CD4-positive, alpha-beta memory T cell (primary cell): ENCODE measurements around the gene HK2. TPM values are rescaled to one million over a fixed set of nuclear protein-coding genes. Genes with fewer than 3 reads are reported as not detected.
A peak's percentile ranks its signal among the peaks of the same experiment; 100 is the strongest.
"Not testable (repeated sequence)": the region's sequence is repeated elsewhere in the genome, so short reads cannot be mapped to it uniquely, and the experiment has no call there.

ENCODE experiments used
- CTCF ChIA-PET: fragments of 350-600 bp; sonication (Branson Sonifier 250); formaldehyde crosslinking; loops from one replicate; lab custom pipeline; 2021; ENCODE audit warnings: inconsistent platforms; ENCODE audit not compliant: partially characterized antibody; lab: Charles Lee
- POLR2A ChIA-PET: fragments of 350-600 bp; sonication (Branson Sonifier 250); formaldehyde crosslinking; loops from one replicate; lab custom pipeline; 2021; ENCODE audit not compliant: partially characterized antibody; lab: Charles Lee
- DNase-seq, 5 donors: peaks; one replicate each; pipeline versions ENCODE4 v3.0.0 to v3.0.0-alpha.2; 2020 to 2022; ENCODE audit warnings: mixed read lengths in 1 of 5
- H3K27ac ChIP-seq: one replicate; pipeline ENCODE4 v1.7.0; 2013; ENCODE audit warnings: low read depth, low read length
- H3K27me3 ChIP-seq: 2 replicates; pipeline ENCODE4 v1.7.0; 2013; ENCODE audit warnings: mild to moderate bottlenecking, low read length, moderate library complexity; ENCODE audit not compliant: insufficient read depth
- H3K36me3 ChIP-seq: 2 replicates; pipeline ENCODE4 v1.7.0; 2013; ENCODE audit warnings: mild to moderate bottlenecking, low read length, moderate library complexity; ENCODE audit not compliant: insufficient read depth
- H3K4me1 ChIP-seq: 2 replicates; pipeline ENCODE4 v1.7.0; 2013; ENCODE audit warnings: mild to moderate bottlenecking, low read length, moderate library complexity; ENCODE audit not compliant: insufficient read depth
- H3K4me3 ChIP-seq, 2 donors: one replicate each; pipeline ENCODE4 v1.7.0; 2013; ENCODE audit warnings: low read length in 2 of 2, mild to moderate bottlenecking in 1 of 2
- H3K9me3 ChIP-seq, 2 donors: one replicate each; pipeline ENCODE4 v1.7.0; 2013; ENCODE audit warnings: low read length in 2 of 2, control low read depth in 1 of 2; ENCODE audit not compliant: control insufficient read depth in 1 of 2
- H3K27ac Mint-ChIP-seq, 7 donors: one replicate each; pipeline ENCODE4 v1.8.0; 2020 to 2021; ENCODE audit warnings: mixed read lengths in 7 of 7, mild to moderate bottlenecking in 6 of 7, inconsistent platforms in 3 of 7, moderate library complexity in 3 of 7
- H3K27me3 Mint-ChIP-seq, 2 donors: one replicate each; pipeline ENCODE4 v1.8.0; 2020 to 2021; ENCODE audit warnings: mixed read lengths in 2 of 2
- H3K36me3 Mint-ChIP-seq, 2 donors: one replicate each; pipeline ENCODE4 v1.8.0; 2020 to 2021; ENCODE audit warnings: mixed read lengths in 2 of 2, inconsistent platforms in 1 of 2, mild to moderate bottlenecking in 1 of 2
- H3K4me1 Mint-ChIP-seq, 4 donors: one replicate each; pipeline ENCODE4 v1.8.0; 2020 to 2021; ENCODE audit warnings: mixed read lengths in 4 of 4, mild to moderate bottlenecking in 1 of 4
- H3K4me3 Mint-ChIP-seq, 8 donors: one replicate each; pipeline ENCODE4 v1.8.0; 2020 to 2021; ENCODE audit warnings: mixed read lengths in 8 of 8, mild to moderate bottlenecking in 7 of 8, moderate library complexity in 6 of 8, inconsistent platforms in 3 of 8
- H3K9me3 Mint-ChIP-seq, 8 donors: one replicate each; pipeline ENCODE4 v1.8.0; 2020 to 2021; ENCODE audit warnings: mixed read lengths in 8 of 8, mild to moderate bottlenecking in 5 of 8, inconsistent platforms in 3 of 8, moderate library complexity in 1 of 8
- intact Hi-C: fragments of 100-400 bp; cut with micrococcal nuclease; formaldehyde crosslinking; loops from one replicate; pipeline ENCODE4 v1.15.1; 2023
- polyA plus RNA-seq, 2 donors: library from polyadenylated mRNA; unstranded; fragments of 300-500 nt; fragmentation: Illumina TruSeq; gene quantifications; one replicate each; pipeline ENCODE4 v1.2.3, GENCODE V29; 2021
- total RNA-seq, 2 experiments: library from RNA; stranded (reverse); gene quantifications; one replicate each; pipeline ENCODE4 v1.2.3, GENCODE V29; 2021

The HK2 gene
- total and polyA plus RNA-seq, 4 experiments from 2014 or later, result 1.7 to 9.4 (median 6.1) TPM

- no peak for DNase-seq
- H3K4me3 Mint-ChIP-seq, result peak overlapping the region in 3 of 8 donors; percentile 26 to 61 (median 34)
- H3K36me3 Mint-ChIP-seq, result peaks cover 7 to 10% of the 10 kb centered on the region in 2 donors
- H3K4me1 Mint-ChIP-seq, result peaks cover 35 to 73% (median 59%) of the 10 kb centered on the region in 4 donors
- peak overlapping the region; percentile 68 to 99 (median 98) for H3K27ac Mint-ChIP-seq
- CTCF ChIA-PET, result interaction anchor here (3.2 kb wide), 1 partner anchor 13 kb away, joined by 63 read pairs; no protein-coding TSS in a partner anchor
- no peaks in the 10 kb centered on the region for H3K9me3 Mint-ChIP-seq
- peak overlapping the region; percentile 69 for H3K27ac ChIP-seq
- no peak overlapping the region for H3K4me3 ChIP-seq
- H3K4me1 ChIP-seq, result peaks cover 51% of the 10 kb centered on the region
- no peaks in the 10 kb centered on the region for H3K27me3 ChIP-seq
- H3K27me3 Mint-ChIP-seq, result no peaks in the 10 kb centered on the region
- no peaks in the 10 kb centered on the region for H3K9me3 ChIP-seq
- H3K36me3 ChIP-seq, result peaks cover 4% of the 10 kb centered on the region
- POLR2A ChIA-PET, result interaction anchor here (0.7 to 4.9 kb wide), 3 partner anchors 9 to 14 kb away, joined by 3 to 148 read pairs (median 4); partner anchors contain the start of gene HK2
- intact Hi-C loops, result no loop called here
Observed at GRCh38 chr2:74851191-74851566, 17.3 kb downstream of the HK2 start.

GRCh38 chr2:74853360-74853759 is 19.4 kb downstream of the HK2 start:
- CTCF ChIA-PET, result interaction anchor here (1.0 to 2.4 kb wide), 4 partner anchors 10 to 24 kb away, joined by 3 to 12 read pairs (median 4); no protein-coding TSS in a partner anchor
- H3K4me1 ChIP-seq, result peaks cover 29% of the 10 kb centered on the region
- H3K9me3 ChIP-seq, POLR2A ChIA-PET, H3K4me3 Mint-ChIP-seq, intact Hi-C loops, H3K9me3 Mint-ChIP-seq, H3K27me3 ChIP-seq, DNase-seq, H3K36me3 ChIP-seq, H3K27me3 Mint-ChIP-seq, H3K27ac Mint-ChIP-seq, H3K27ac ChIP-seq, H3K4me3 ChIP-seq: not testable (repeated sequence)
- Mint-ChIP-seq H3K36me3 (peaks cover 13 to 14% of the 10 kb centered on the region in 2 donors), H3K4me1 (peaks cover 28 to 56% (median 41%) of the 10 kb centered on the region in 4 donors)

- Mint-ChIP-seq H3K4me3 (no peak overlapping the region), H3K9me3 (no peaks in the 10 kb centered on the region), H3K27me3 (no peaks in the 10 kb centered on the region), H3K4me1 (peaks cover 19 to 46% (median 31%) of the 10 kb centered on the region in 4 donors), H3K27ac (peak overlapping the region in 2 of 7 donors; percentile 22 to 36), H3K36me3 (peaks cover 13 to 14% of the 10 kb centered on the region in 2 donors)
- no peak overlapping the region for H3K4me3 ChIP-seq
- no peak for DNase-seq
- peaks cover 4% of the 10 kb centered on the region for H3K36me3 ChIP-seq
- no peaks in the 10 kb centered on the region for H3K27me3 ChIP-seq
- no peaks in the 10 kb centered on the region for H3K9me3 ChIP-seq
- peaks cover 19% of the 10 kb centered on the region for H3K4me1 ChIP-seq
- ChIA-PET POLR2A (no interaction called here), CTCF (interaction anchor here (0.9 to 2.4 kb wide), 4 partner anchors 9 to 18 kb away, joined by 3 to 12 read pairs (median 4); no protein-coding TSS in a partner anchor)
- intact Hi-C loops, result no loop called here
- H3K27ac ChIP-seq, result no peak overlapping the region
Observed at GRCh38 chr2:74854401-74854800, 20.5 kb downstream of the HK2 start.

- Mint-ChIP-seq H3K36me3 (peaks cover 13 to 14% of the 10 kb centered on the region in 2 donors), H3K4me1 (peaks cover 11 to 38% (median 23%) of the 10 kb centered on the region in 4 donors)
- H3K4me1 ChIP-seq, result peaks cover 11% of the 10 kb centered on the region
- CTCF ChIA-PET, result interaction anchor here (0.9 to 1.2 kb wide), 2 partner anchors 11 to 16 kb away, joined by 3 to 4 read pairs; no protein-coding TSS in a partner anchor
- intact Hi-C loops, H3K27me3 Mint-ChIP-seq, H3K27ac ChIP-seq, DNase-seq, H3K4me3 Mint-ChIP-seq, POLR2A ChIA-PET, H3K27me3 ChIP-seq, H3K27ac Mint-ChIP-seq, H3K9me3 ChIP-seq, H3K36me3 ChIP-seq, H3K4me3 ChIP-seq, H3K9me3 Mint-ChIP-seq: not testable (repeated sequence)
Observed at GRCh38 chr2:74855114-74855707, 21.3 kb downstream of the HK2 start.

- Mint-ChIP-seq H3K4me3 (no peak overlapping the region), H3K9me3 (no peaks in the 10 kb centered on the region), H3K36me3 (peaks cover 13 to 14% of the 10 kb centered on the region in 2 donors), H3K4me1 (peaks cover 5 to 29% (median 15%) of the 10 kb centered on the region in 4 donors), H3K27ac (peak overlapping the region in 2 of 7 donors; percentile 23 to 30), H3K27me3 (no peaks in the 10 kb centered on the region)
- peaks cover 4% of the 10 kb centered on the region for H3K36me3 ChIP-seq
- ChIA-PET CTCF (no interaction called here), POLR2A (no interaction called here)
- H3K27me3 ChIP-seq, result no peaks in the 10 kb centered on the region
- intact Hi-C loops, result no loop called here
- no peak overlapping the region for H3K4me3 ChIP-seq
- H3K4me1 ChIP-seq, result peaks cover 2% of the 10 kb centered on the region
- H3K27ac ChIP-seq, result no peak overlapping the region
- no peak for DNase-seq
- H3K9me3 ChIP-seq, result no peaks in the 10 kb centered on the region
Observed at GRCh38 chr2:74856004-74856578, 22.2 kb downstream of the HK2 start.

- no peaks in the 10 kb centered on the region for H3K9me3 ChIP-seq
- DNase-seq, result no peak
- POLR2A ChIA-PET, result no interaction called here
- Mint-ChIP-seq H3K9me3 (no peaks in the 10 kb centered on the region), H3K27ac (no peak overlapping the region), H3K4me1 (peaks cover 2 to 24% (median 10%) of the 10 kb centered on the region in 4 donors), H3K36me3 (peaks cover 13 to 14% of the 10 kb centered on the region in 2 donors), H3K27me3 (no peaks in the 10 kb centered on the region), H3K4me3 (no peak overlapping the region)
- H3K27ac ChIP-seq, result no peak overlapping the region
- peaks cover 4% of the 10 kb centered on the region for H3K36me3 ChIP-seq
- CTCF ChIA-PET, result interaction anchor here (0.9 kb wide), 1 partner anchor 21 kb away, joined by 3 read pairs; no protein-coding TSS in a partner anchor
- no peaks in the 10 kb centered on the region for H3K27me3 ChIP-seq
- no peak overlapping the region for H3K4me3 ChIP-seq
- H3K4me1 ChIP-seq, result no peaks in the 10 kb centered on the region
- intact Hi-C loops, result no loop called here
Observed at GRCh38 chr2:74856599-74856998, 22.7 kb downstream of the HK2 start.

- ChIA-PET POLR2A (no interaction called here), CTCF (interaction anchor here (0.9 kb wide), 1 partner anchor 20 kb away, joined by 3 read pairs; no protein-coding TSS in a partner anchor)
Observed at GRCh38 chr2:74857215-74857614, 23.3 kb downstream of the HK2 start.

More at GRCh38 chr2:74857215-74857614, 23.3 kb downstream of the HK2 start:
- Mint-ChIP-seq H3K4me1 (peaks cover 2 to 18% (median 7%) of the 10 kb centered on the region in 4 donors), H3K27ac (no peak overlapping the region), H3K9me3 (no peaks in the 10 kb centered on the region), H3K27me3 (no peaks in the 10 kb centered on the region), H3K36me3 (peaks cover 13 to 14% of the 10 kb centered on the region in 2 donors), H3K4me3 (no peak overlapping the region)
- Histone ChIP-seq H3K4me1 (no peaks in the 10 kb centered on the region), H3K4me3 (no peak overlapping the region), H3K36me3 (peaks cover 4% of the 10 kb centered on the region), H3K27me3 (no peaks in the 10 kb centered on the region), H3K9me3 (no peaks in the 10 kb centered on the region), H3K27ac (no peak overlapping the region)
- no peak for DNase-seq
- intact Hi-C loops, result no loop called here
